Eye (tissue), 1 donor: ENCODE data around the gene PARP15.
"Not testable (repeated sequence)": the region's sequence is repeated elsewhere in the genome, so short reads cannot be mapped to it uniquely, and the experiment has no call there.

Experiments used
- DNase-seq: peaks from one replicate; pipeline ENCODE4 v3.0.0-alpha.2; 2015

PARP15 gene

GRCh38 chr3:122621112-122621511, 43.7 kb downstream of the PARP15 start:
- DNase-seq: no peak

GRCh38 chr3:122623031-122623829, 45.8 kb downstream of the PARP15 start:
- DNase-seq: no peak

- no peak for DNase-seq
These were observed 49.2 kb downstream of the PARP15 start for GRCh38 chr3:122626515-122627180.

GRCh38 chr3:122627301-122627700, 49.9 kb downstream of the PARP15 start:
- peak; percentile 5 for DNase-seq

GRCh38 chr3:122628567-122628966, 51.1 kb downstream of the PARP15 start:
- no peak for DNase-seq

GRCh38 chr3:122629763-122630162, 52.3 kb downstream of the PARP15 start:
- no peak for DNase-seq

GRCh38 chr3:122635789-122636188, 58.3 kb downstream of the PARP15 start:
- DNase-seq: no peak

- DNase-seq: no peak
These were observed 59.2 kb downstream of the PARP15 start for GRCh38 chr3:122636697-122637096.

GRCh38 chr3:122640437-122640999, 63.1 kb downstream of the PARP15 start:
- no peak for DNase-seq

- no peak for DNase-seq
These were observed 65.5 kb downstream of the PARP15 start for GRCh38 chr3:122642935-122643334.

- no peak for DNase-seq
These were observed 68.9 kb downstream of the PARP15 start for GRCh38 chr3:122646146-122646988.

GRCh38 chr3:122651233-122651907, 73.9 kb downstream of the PARP15 start:
- DNase-seq: not testable (repeated sequence)

- DNase-seq: not testable (repeated sequence)
These were observed 74.5 kb downstream of the PARP15 start for GRCh38 chr3:122651962-122652361.

GRCh38 chr3:122658336-122658735, 80.9 kb downstream of the PARP15 start:
- not testable (repeated sequence) for DNase-seq

GRCh38 chr3:122660297-122660974, 83.0 kb downstream of the PARP15 start:
- no peak for DNase-seq

GRCh38 chr3:122661633-122662032, 84.2 kb downstream of the PARP15 start:
- DNase-seq: no peak

GRCh38 chr3:122662505-122662904, 85.1 kb downstream of the PARP15 start:
- no peak for DNase-seq

- DNase-seq: peak; percentile 33
These were observed 87.9 kb downstream of the PARP15 start for GRCh38 chr3:122665226-122665786.

- no peak for DNase-seq
These were observed 88.4 kb downstream of the PARP15 start for GRCh38 chr3:122665881-122666280.

GRCh38 chr3:122668930-122669730, 91.7 kb downstream of the PARP15 start:
- no peak for DNase-seq

GRCh38 chr3:122671553-122671952, 94.1 kb downstream of the PARP15 start:
- DNase-seq: no peak
